SK-N-SH treated with all-trans-retinoic acid at 6 μM for 48 hours (cell line): ENCODE results near the gene SIN3B.

Experiments
- CREB5 ChIP-seq: fragments of 250-450 bp; sonication (Bioruptor Pico); IDR thresholded peaks from 2 replicates; pipeline ENCODE4 v1.5.1; 2020; ENCODE audit warnings: low read depth, mild to moderate bottlenecking, moderate library complexity
- ESRRG ChIP-seq: fragments of 250-450 bp; sonication (Bioruptor Pico); IDR thresholded peaks from 2 replicates; pipeline ENCODE4 v1.6.1; 2021; ENCODE audit warnings: mild to moderate bottlenecking
- ISL1 ChIP-seq: fragments of 250-450 bp; sonication (Bioruptor Pico); IDR thresholded peaks from 2 replicates; pipeline ENCODE4 v2.1.2; 2022; ENCODE audit warnings: mild to moderate bottlenecking, moderate library complexity
- OSR1 ChIP-seq: fragments of 250-450 bp; sonication (Bioruptor Pico); IDR thresholded peaks from 2 replicates; pipeline ENCODE4 v1.8.0; 2022; ENCODE audit warnings: moderate library complexity, mild to moderate bottlenecking, inconsistent platforms
- RARB ChIP-seq: fragments of 250-450 bp; sonication (Bioruptor Pico); IDR thresholded peaks from 2 replicates; pipeline ENCODE4 v1.8.0; 2021; ENCODE audit warnings: mild to moderate bottlenecking, moderate library complexity
- ZFP3 ChIP-seq: fragments of 250-450 bp; sonication (Bioruptor Pico); IDR thresholded peaks from 2 replicates; pipeline ENCODE4 v1.5.0; 2020; ENCODE audit warnings: mild to moderate bottlenecking, moderate library complexity

DNA sequence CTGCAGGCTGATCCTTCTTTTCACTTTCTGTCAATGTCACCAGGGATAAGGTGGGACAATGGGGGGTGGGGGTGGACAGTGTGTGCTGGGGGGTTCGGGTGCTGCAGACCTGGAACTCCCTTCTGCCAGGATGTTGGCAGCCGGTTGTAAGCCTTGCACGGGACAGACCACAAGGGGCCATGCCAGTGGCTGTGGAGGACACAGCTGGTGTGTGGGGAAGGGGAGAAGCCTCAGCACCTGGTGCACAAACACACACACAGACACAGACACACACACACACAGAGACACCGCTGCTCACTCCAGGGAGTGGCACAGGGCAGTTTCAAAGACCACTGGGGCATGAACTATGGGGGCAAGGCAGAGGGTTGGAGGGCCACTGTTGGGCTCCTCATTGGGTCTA lies 63.2 kb downstream of the SIN3B start:
- TF ChIP-seq RARB (CRISPR knock-in tag) (no peak), CREB5 (CRISPR knock-in tag) (no peak), ISL1 (CRISPR knock-in tag) (no peak), OSR1 (CRISPR knock-in tag) (no peak), ESRRG (CRISPR knock-in tag) (no peak), ZFP3 (CRISPR knock-in tag) (no peak)
